ENCODE results near the gene SRXN1.

SRXN1 gene

GRCh38 chr20:664151-664550, 11.2 kb upstream of the SRXN1 start:
- Histone ChIP-seq H3K9me2 (replicated peaks; ENCODE audit: insufficient read depth, low read length) (no peaks in the 10 kb centered on the region), H3K4me3 (ENCODE audit: low read length) (no peak overlapping the region), H3K36me3 (replicated peaks; ENCODE audit: insufficient read depth, low read length) (no peaks in the 10 kb centered on the region), H3K9ac (ENCODE audit: low read length) (no peak overlapping the region), H3K4me2 (ENCODE audit: low read depth, low read length) (no peak overlapping the region), H3K79me2 (ENCODE audit: low read length) (no peaks in the 10 kb centered on the region), H3K4me1 (ENCODE audit: low read length) (no peaks in the 10 kb centered on the region), H3K27ac (ENCODE audit: low read length) (no peak overlapping the region), H4K20me1 (ENCODE audit: insufficient read depth, low read length) (no peaks in the 10 kb centered on the region), H3K9me3 (replicated peaks; ENCODE audit: insufficient read depth, low read length) (no peaks in the 10 kb centered on the region), H3F3A (ENCODE audit: insufficient read depth, low read length) (no peaks in the 10 kb centered on the region), H3K27me3 (replicated peaks; ENCODE audit: insufficient read depth, low read length) (peaks cover 28% of the 10 kb centered on the region), H2AFZ (ENCODE audit: low read length) (no peak overlapping the region)
- TF ChIP-seq EZH2 (optimal IDR thresholded peaks at IDR 0.05; ENCODE audit: low read depth, low read length) (no peak), EZH2phosphoT487 (IDR thresholded peaks at IDR 0.05; ENCODE audit: low read length) (no peak), CTCF (IDR thresholded peaks at IDR 0.05; ENCODE audit: low read length) (no peak)
- no peak for DNase-seq

- Histone ChIP-seq H3K9me3 (replicated peaks; ENCODE audit: insufficient read depth, low read length) (no peaks in the 10 kb centered on the region), H3K27ac (ENCODE audit: low read length) (no peak overlapping the region), H3K4me2 (ENCODE audit: low read depth, low read length) (no peak overlapping the region), H3F3A (ENCODE audit: insufficient read depth, low read length) (no peaks in the 10 kb centered on the region), H3K9me2 (replicated peaks; ENCODE audit: insufficient read depth, low read length) (no peaks in the 10 kb centered on the region), H3K9ac (ENCODE audit: low read length) (no peak overlapping the region), H4K20me1 (ENCODE audit: insufficient read depth, low read length) (no peaks in the 10 kb centered on the region), H3K79me2 (ENCODE audit: low read length) (no peaks in the 10 kb centered on the region), H3K4me1 (ENCODE audit: low read length) (no peaks in the 10 kb centered on the region), H2AFZ (ENCODE audit: low read length) (no peak overlapping the region), H3K4me3 (ENCODE audit: low read length) (no peak overlapping the region), H3K36me3 (replicated peaks; ENCODE audit: insufficient read depth, low read length) (no peaks in the 10 kb centered on the region), H3K27me3 (replicated peaks; ENCODE audit: insufficient read depth, low read length) (peaks cover 34% of the 10 kb centered on the region)
- DNase-seq, result no peak
- TF ChIP-seq CTCF (IDR thresholded peaks at IDR 0.05; ENCODE audit: low read length) (no peak), EZH2 (optimal IDR thresholded peaks at IDR 0.05; ENCODE audit: low read depth, low read length) (no peak), EZH2phosphoT487 (IDR thresholded peaks at IDR 0.05; ENCODE audit: low read length) (no peak)
These were observed 10.5 kb upstream of the SRXN1 start for GRCh38 chr20:663315-664090.

GRCh38 chr20:662277-663192, 9.5 kb upstream of the SRXN1 start:
- Histone ChIP-seq H3K36me3 (replicated peaks; ENCODE audit: insufficient read depth, low read length) (no peaks in the 10 kb centered on the region), H2AFZ (ENCODE audit: low read length) (no peak overlapping the region), H3K79me2 (ENCODE audit: low read length) (no peaks in the 10 kb centered on the region), H3K4me3 (ENCODE audit: low read length) (no peak overlapping the region), H4K20me1 (ENCODE audit: insufficient read depth, low read length) (no peaks in the 10 kb centered on the region), H3K9me3 (replicated peaks; ENCODE audit: insufficient read depth, low read length) (no peaks in the 10 kb centered on the region), H3K27ac (ENCODE audit: low read length) (no peak overlapping the region), H3F3A (ENCODE audit: insufficient read depth, low read length) (no peaks in the 10 kb centered on the region), H3K9me2 (replicated peaks; ENCODE audit: insufficient read depth, low read length) (no peaks in the 10 kb centered on the region), H3K4me2 (ENCODE audit: low read depth, low read length) (no peak overlapping the region), H3K27me3 (replicated peaks; ENCODE audit: insufficient read depth, low read length) (peaks cover 43% of the 10 kb centered on the region), H3K9ac (ENCODE audit: low read length) (no peak overlapping the region), H3K4me1 (ENCODE audit: low read length) (no peaks in the 10 kb centered on the region)
- DNase-seq, result no peak
- TF ChIP-seq EZH2phosphoT487 (IDR thresholded peaks at IDR 0.05; ENCODE audit: low read length) (no peak), EZH2 (optimal IDR thresholded peaks at IDR 0.05; ENCODE audit: low read depth, low read length) (no peak), CTCF (IDR thresholded peaks at IDR 0.05; ENCODE audit: low read length) (no peak)

Data from MM.1S (cell line).